ENCODE data around the gene IRX4.

The IRX4 gene

GRCh38 chr5:1907616-1908015 is 24.9 kb upstream of the IRX4 start:
- Histone ChIP-seq H4K20me1 (ENCODE audit: insufficient read depth, low read length) (no peaks in the 10 kb centered on the region), H3K4me1 (ENCODE audit: insufficient read depth, low read length) (no peaks in the 10 kb centered on the region), H3K9me3 (ENCODE audit: insufficient read depth, low read length, severe bottlenecking) (peaks cover 2% of the 10 kb centered on the region), H3K36me3 (ENCODE audit: insufficient read depth, low read length) (no peaks in the 10 kb centered on the region), H2AFZ (ENCODE audit: low read depth, low read length) (no peak overlapping the region), H3K79me2 (ENCODE audit: insufficient read depth, low read length) (no peaks in the 10 kb centered on the region), H3K4me2 (ENCODE audit: insufficient read depth, low read length) (no peak overlapping the region), H3K4me3 (ENCODE audit: low read depth in 1 of 2, low read length in 2 of 2) (no peak overlapping the region), H3K9ac (ENCODE audit: low read depth, low read length) (no peak overlapping the region), H3K27ac (ENCODE audit: low read length) (no peak overlapping the region), H3K27me3 (ENCODE audit: insufficient read depth, low read length, poor library complexity) (no peaks in the 10 kb centered on the region)
- no peak for TF ChIP-seq CTCF (IDR thresholded peaks at IDR 0.05; ENCODE audit: borderline replicate concordance, extremely low read depth, low read length, poor library complexity, severe bottlenecking)
- TF ChIP-seq EZH2 (IDR thresholded peaks at IDR 0.05; ENCODE audit: borderline replicate concordance, low read depth, low read length, severe bottlenecking), result no peak
- no peak for DNase-seq
- ATAC-seq (ENCODE audit: insufficient read depth, low read depth), result no peak

GRCh38 chr5:1905108-1905507 is 22.4 kb upstream of the IRX4 start:
- no peak overlapping the region for H3K27ac ChIP-seq (ENCODE audit: low read length)
- ATAC-seq (ENCODE audit: insufficient read depth, low read depth) (no peak), DNase-seq (no peak)
- no peaks in the 10 kb centered on the region for H3K4me1 ChIP-seq (ENCODE audit: insufficient read depth, low read length)
- no peak overlapping the region for H3K4me2 ChIP-seq (ENCODE audit: insufficient read depth, low read length)
- peaks cover 2% of the 10 kb centered on the region for H3K9me3 ChIP-seq (ENCODE audit: insufficient read depth, low read length, severe bottlenecking)
- H3K79me2 ChIP-seq (ENCODE audit: insufficient read depth, low read length), result no peaks in the 10 kb centered on the region
- no peak overlapping the region for H3K9ac ChIP-seq (ENCODE audit: low read depth, low read length)
- no peaks in the 10 kb centered on the region for H3K27me3 ChIP-seq (ENCODE audit: insufficient read depth, low read length, poor library complexity)
- TF ChIP-seq CTCF (IDR thresholded peaks at IDR 0.05; ENCODE audit: borderline replicate concordance, extremely low read depth, low read length, poor library complexity, severe bottlenecking), result no peak
- no peak for TF ChIP-seq EZH2 (IDR thresholded peaks at IDR 0.05; ENCODE audit: borderline replicate concordance, low read depth, low read length, severe bottlenecking)
- H3K4me3 ChIP-seq (ENCODE audit: low read depth in 1 of 2, low read length in 2 of 2), result no peak overlapping the region
- H2AFZ ChIP-seq (ENCODE audit: low read depth, low read length), result no peak overlapping the region
- no peaks in the 10 kb centered on the region for H4K20me1 ChIP-seq (ENCODE audit: insufficient read depth, low read length)
- no peaks in the 10 kb centered on the region for H3K36me3 ChIP-seq (ENCODE audit: insufficient read depth, low read length)

DNA sequence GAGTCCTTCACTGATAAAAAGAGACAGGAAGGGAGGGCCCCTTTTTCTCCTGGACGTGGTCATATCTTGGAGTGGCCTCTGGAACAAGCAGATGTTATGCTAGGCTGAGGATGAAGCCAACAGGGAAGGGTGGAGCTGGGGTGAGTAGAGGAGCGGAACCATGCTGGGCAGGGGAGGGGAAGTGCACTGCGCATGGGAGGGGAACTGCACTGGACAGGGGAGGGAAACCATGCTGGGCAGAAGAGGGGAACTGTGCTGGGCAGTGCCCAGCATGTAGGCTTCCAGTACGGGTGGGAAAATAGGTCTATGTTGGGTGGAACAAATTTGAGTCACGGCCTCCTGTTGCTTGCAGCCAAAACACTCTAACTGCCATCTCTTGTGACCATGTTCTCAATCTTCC is 19.3 kb upstream of the IRX4 start:
- ATAC-seq (ENCODE audit: insufficient read depth, low read depth) (no peak), DNase-seq (no peak)
- Histone ChIP-seq H3K27ac (ENCODE audit: low read length) (no peak overlapping the region), H3K9ac (ENCODE audit: low read depth, low read length) (no peak overlapping the region), H3K79me2 (ENCODE audit: insufficient read depth, low read length) (no peaks in the 10 kb centered on the region), H3K4me1 (ENCODE audit: insufficient read depth, low read length) (no peaks in the 10 kb centered on the region), H4K20me1 (ENCODE audit: insufficient read depth, low read length) (no peaks in the 10 kb centered on the region), H3K36me3 (ENCODE audit: insufficient read depth, low read length) (no peaks in the 10 kb centered on the region), H3K4me2 (ENCODE audit: insufficient read depth, low read length) (no peak overlapping the region), H3K27me3 (ENCODE audit: insufficient read depth, low read length, poor library complexity) (no peaks in the 10 kb centered on the region), H3K9me3 (ENCODE audit: insufficient read depth, low read length, severe bottlenecking) (peaks cover 2% of the 10 kb centered on the region), H3K4me3 (ENCODE audit: low read depth in 1 of 2, low read length in 2 of 2) (no peak overlapping the region), H2AFZ (ENCODE audit: low read depth, low read length) (no peak overlapping the region)
- TF ChIP-seq EZH2 (IDR thresholded peaks at IDR 0.05; ENCODE audit: borderline replicate concordance, low read depth, low read length, severe bottlenecking), result no peak
- no peak for TF ChIP-seq CTCF (IDR thresholded peaks at IDR 0.05; ENCODE audit: borderline replicate concordance, extremely low read depth, low read length, poor library complexity, severe bottlenecking)

GRCh38 chr5:1901061-1901460 is 18.3 kb upstream of the IRX4 start:
- no peak overlapping the region for H3K4me2 ChIP-seq (ENCODE audit: insufficient read depth, low read length)
- no peaks in the 10 kb centered on the region for H3K4me1 ChIP-seq (ENCODE audit: insufficient read depth, low read length)
- ATAC-seq (ENCODE audit: insufficient read depth, low read depth) (no peak), DNase-seq (no peak)
- H3K9ac ChIP-seq (ENCODE audit: low read depth, low read length), result no peak overlapping the region
- no peaks in the 10 kb centered on the region for H3K27me3 ChIP-seq (ENCODE audit: insufficient read depth, low read length, poor library complexity)
- no peak overlapping the region for H3K27ac ChIP-seq (ENCODE audit: low read length)
- no peak overlapping the region for H2AFZ ChIP-seq (ENCODE audit: low read depth, low read length)
- H3K9me3 ChIP-seq (ENCODE audit: insufficient read depth, low read length, severe bottlenecking), result peaks cover 2% of the 10 kb centered on the region
- no peaks in the 10 kb centered on the region for H4K20me1 ChIP-seq (ENCODE audit: insufficient read depth, low read length)
- TF ChIP-seq EZH2 (IDR thresholded peaks at IDR 0.05; ENCODE audit: borderline replicate concordance, low read depth, low read length, severe bottlenecking), result no peak
- no peak for TF ChIP-seq CTCF (IDR thresholded peaks at IDR 0.05; ENCODE audit: borderline replicate concordance, extremely low read depth, low read length, poor library complexity, severe bottlenecking)
- H3K36me3 ChIP-seq (ENCODE audit: insufficient read depth, low read length), result no peaks in the 10 kb centered on the region
- H3K79me2 ChIP-seq (ENCODE audit: insufficient read depth, low read length), result no peaks in the 10 kb centered on the region
- H3K4me3 ChIP-seq (ENCODE audit: low read depth in 1 of 2, low read length in 2 of 2), result no peak overlapping the region

Data from DND-41 (cell line).